ENCODE results near the gene PRPF18.

Gene PRPF18

DNA sequence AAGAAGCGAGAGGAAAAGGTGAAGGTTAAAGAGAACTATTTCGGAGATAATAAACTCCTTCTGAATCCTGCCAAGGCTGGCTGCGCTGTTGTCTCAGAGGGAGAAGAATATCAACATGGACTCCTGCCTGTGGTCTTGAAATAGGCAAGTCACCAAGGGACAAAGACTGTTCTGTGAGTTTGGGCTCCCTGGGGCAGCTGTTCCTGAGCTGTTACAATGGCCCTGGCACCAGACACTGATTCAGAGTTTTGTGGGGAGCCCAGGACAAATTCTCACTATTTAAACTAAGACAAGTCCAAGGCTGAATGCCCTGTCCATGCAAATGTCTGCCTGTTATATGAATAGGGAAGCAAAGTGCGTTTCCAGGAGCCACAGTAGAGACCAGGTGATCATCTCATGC, 81.4 kb downstream of the PRPF18 start:
- DNase-seq (ENCODE audit: low read depth, low spot score), result no peak

DNA sequence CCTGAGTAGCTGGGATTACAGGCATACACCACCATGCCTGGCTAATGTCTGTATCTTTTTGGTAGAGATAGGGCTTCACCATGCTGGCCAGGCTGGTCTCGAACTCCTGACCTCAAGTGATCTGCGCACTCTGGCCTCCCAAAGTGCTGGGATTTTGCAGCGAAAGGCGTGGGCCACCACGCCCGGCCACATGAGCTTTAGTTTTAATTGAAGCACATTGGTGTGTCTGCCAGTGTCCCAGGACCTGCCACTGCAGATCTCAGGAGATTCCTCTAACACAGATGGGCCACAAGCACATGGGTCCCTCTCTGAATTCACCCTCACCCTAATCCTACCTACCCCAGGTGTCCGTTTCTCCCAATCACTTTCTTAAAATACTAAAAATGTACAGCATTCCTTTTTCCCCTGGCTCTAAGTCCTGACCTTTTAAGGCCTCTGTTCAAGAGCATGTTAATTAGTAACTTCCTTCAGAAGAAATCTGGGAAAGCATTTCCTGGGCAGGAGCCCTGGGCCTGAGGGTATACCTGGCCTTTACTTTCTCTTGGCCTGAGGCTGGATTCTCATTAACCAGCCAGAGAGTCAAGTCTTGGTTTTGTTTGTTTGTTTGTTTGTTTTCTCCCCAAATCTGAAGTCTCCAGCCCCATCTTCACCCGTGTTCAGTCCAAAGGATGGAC, 82.6 kb downstream of the PRPF18 start:
- no peak for DNase-seq (ENCODE audit: low read depth, low spot score)

DNA sequence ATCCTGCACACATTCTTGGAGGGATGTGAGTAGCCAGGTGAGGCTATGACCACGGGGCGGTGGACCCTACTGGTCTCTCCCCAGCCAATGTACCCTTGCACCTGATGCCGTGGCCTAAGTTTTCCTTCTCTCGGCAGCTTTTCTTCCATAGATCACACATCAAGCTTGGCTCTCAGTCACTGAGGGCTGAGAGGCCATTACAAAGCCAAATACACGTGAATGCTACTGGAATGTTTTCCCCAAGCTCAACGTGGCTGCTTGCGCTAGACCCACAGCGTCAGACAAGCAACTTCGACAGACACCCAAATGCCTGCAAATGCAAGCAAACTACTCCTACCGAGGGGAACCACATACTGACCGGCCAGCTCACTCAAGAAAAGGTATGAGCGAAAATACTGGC, 83.1 kb downstream of the PRPF18 start:
- no peak for DNase-seq (ENCODE audit: low read depth, low spot score)

DNA sequence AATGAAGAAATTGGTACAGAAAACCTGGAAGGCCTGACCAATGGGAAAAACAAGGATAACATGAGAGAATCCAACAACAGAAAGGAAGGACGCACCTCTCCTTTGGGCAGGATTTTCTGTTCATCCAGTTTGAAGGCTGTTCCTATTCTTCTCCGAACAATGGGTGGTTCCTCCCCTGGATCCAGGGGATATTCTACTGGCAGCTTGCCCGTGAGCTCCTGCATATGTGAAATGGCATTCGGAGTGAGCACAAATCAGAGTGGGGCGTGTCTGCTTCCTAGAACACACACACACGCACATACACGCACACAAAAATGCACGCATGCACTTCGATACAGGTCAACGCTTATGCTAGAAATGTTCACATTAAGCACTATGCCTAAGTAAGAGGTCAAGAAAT, 83.5 kb downstream of the PRPF18 start:
- DNase-seq (ENCODE audit: low read depth, low spot score), result no peak

DNA sequence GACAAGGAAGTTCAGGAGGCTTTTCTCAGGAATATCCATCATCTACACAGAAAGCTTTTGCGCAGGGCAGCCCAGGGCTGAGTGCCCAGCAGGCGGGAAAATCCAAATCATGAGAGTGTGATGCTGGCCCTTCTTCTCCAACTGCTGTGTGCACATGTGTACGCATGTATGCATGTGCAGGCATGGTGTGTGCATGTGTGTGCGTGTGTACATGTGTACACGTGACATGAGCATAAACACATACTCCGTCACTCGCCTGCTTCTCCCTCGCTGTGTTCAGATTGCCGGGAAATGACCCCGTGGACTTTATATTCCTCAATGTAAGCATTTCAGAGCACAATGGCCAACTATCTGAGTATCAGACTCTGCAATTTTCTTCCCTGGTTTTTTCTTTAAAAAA, 85.1 kb downstream of the PRPF18 start:
- no peak for DNase-seq (ENCODE audit: low read depth, low spot score)

DNA sequence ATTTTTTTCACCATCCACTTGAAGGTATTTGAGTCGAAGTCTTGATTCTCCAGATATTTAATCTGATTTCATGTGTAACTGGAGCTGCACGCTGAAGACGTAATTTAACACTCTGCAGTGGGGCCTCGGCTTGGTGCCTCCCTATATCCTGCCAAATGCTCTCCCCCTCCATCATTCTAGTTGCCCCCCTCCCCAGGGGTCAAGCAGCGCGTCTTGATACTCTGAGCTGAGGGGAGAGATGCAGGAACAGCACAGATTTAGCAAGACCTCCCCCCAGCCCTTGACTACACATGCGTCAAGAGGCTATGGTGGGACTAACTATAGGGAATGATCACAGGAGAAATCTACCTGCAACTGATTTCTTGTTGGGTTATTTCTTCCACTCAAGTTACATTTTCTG, 85.8 kb downstream of the PRPF18 start:
- no peak for DNase-seq (ENCODE audit: low read depth, low spot score)

DNA sequence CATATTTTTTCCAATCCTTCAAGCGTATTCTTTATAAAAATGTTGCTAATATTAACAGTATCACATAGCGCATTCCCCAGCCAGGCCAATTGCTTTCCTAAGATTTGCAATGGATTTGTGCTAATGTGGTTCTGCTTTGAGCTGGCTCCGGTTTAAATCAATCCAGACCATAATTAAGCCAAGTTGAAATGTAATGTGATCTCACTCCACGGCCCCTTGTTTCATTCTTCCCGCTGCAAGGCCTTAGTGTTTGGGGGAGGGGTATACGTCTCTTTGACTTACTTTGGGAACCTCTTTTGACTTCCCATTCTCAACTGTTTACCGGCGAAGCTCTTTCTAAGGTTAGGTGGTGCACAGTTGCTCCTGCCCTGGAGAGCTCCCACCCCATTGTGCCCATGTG, 86.4 kb downstream of the PRPF18 start:
- no peak for DNase-seq (ENCODE audit: low read depth, low spot score)

DNA sequence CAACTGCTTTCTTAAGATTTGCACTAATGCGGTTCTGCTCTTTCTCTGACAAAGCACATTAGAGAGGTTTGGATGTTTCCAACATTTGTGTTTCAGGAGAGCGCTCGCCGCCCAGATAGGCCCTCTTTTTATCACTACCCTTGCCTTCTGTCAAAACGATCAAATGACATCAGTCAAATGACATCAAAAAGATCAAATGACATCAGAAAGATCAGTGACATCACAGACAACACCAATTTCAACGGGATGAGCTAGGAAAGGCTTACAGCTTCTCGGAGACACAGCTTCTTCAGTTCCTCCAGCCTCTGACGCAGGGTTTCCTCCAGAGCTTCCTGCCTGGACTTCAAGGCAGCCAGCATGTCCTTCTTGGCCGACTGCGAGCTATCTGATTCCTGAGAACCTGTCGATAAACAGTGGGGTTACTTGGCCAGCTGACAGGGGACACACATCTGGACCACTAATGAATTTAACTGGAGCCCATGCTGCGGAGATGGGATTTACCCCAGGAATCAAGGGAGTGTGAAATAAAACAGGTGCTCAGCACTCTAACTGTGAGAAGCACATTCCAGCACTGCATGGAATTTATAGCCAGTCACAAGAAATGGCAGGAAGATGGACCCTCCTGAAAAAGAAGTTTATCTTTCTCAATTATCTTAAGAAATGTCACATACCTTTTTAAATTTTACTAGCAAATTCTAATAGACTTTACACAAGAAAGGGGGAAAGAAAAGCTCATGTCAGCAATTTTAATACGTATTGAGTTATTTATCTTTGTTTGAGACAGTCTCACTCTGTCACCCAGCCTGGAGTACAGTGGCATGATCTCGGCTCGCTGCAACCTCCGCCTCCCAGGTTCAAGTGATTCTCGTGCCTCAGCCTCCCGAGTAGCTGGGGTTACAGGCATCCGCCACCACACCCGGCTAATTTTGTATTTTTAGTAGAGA, 88.2 kb downstream of the PRPF18 start:
- DNase-seq (ENCODE audit: low read depth, low spot score), result no peak

DNA sequence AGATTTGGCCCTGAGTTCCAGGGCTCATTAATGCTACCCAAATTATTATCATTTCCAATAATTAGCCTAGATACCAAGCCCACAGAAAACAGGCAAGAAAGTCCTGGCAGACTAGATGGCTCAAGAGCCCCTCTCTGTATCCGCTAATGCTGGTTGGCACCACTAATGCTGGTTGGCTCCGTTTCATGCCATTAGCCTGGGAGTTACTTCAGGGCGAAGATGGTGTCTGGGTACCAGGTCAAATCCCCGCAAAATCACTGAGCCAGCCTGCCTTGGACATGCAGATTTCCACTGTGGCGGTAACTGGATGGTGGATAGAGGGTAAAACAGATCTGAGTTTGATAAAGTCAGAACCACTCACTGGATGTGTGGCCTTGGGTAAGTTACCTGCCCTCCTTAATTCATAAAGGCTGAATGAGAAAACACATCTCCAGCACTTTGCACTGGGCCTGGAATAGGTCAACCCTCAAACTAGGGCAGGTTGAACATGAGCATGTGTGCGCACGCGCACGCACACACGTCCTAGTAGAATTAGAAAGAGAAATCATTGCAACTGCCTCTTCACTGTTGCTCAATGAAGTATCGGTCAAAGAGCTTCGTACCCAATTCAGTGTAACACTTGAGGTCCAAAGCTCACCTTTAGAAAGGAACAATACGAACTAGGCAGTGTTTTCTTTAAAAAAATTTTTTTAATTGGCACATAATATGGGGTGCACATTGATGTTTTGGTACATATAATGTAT, 91.5 kb downstream of the PRPF18 start:
- no peak for DNase-seq (ENCODE audit: low read depth, low spot score)

All from activated naive CD8-positive, alpha-beta T cell treated with anti-CD3 and anti-CD28 coated beads, Interleukin-2, amount 50 U/mL, for 16 hours (primary cell).